ENCODE results near the gene MGST3.
A peak's percentile ranks its signal among the peaks of the same experiment; 100 is the strongest.

The MGST3 gene

GRCh38 chr1:165688046-165688445, 57.0 kb downstream of the MGST3 start:
- Histone ChIP-seq H2AFZ (ENCODE audit: low read depth, low read length, severe bottlenecking) (no peak overlapping the region), H4K20me1 (ENCODE audit: low read depth, low read length) (no peaks in the 10 kb centered on the region), H3F3A (ENCODE audit: insufficient read depth) (no peaks in the 10 kb centered on the region), H3K9ac (ENCODE audit: low read length) (no peak overlapping the region), H3K4me3 (ENCODE audit: insufficient read depth, low read length, poor library complexity, severe bottlenecking) (no peak overlapping the region), H3K9me3 (ENCODE audit: insufficient read depth, low read length) (no peaks in the 10 kb centered on the region), H3K27ac (ENCODE audit: low read depth, low read length) (no peak overlapping the region), H3K36me3 (ENCODE audit: low read length) (no peaks in the 10 kb centered on the region), H3K9me2 (replicated peaks; ENCODE audit: insufficient read depth, low read length) (no peaks in the 10 kb centered on the region), H3K4me2 (ENCODE audit: low read depth, low read length, poor library complexity, severe bottlenecking) (no peak overlapping the region), H3K27me3 (ENCODE audit: low read length) (no peaks in the 10 kb centered on the region), H3K79me2 (ENCODE audit: insufficient read depth, low read length) (peaks cover 47% of the 10 kb centered on the region)
- TF ChIP-seq EZH2phosphoT487 (conservative IDR thresholded peaks at IDR 0.05; ENCODE audit: low read length) (no peak), CTCF (IDR thresholded peaks at IDR 0.05; ENCODE audit: insufficient read depth, low read length, poor library complexity, severe bottlenecking) (no peak)

DNA sequence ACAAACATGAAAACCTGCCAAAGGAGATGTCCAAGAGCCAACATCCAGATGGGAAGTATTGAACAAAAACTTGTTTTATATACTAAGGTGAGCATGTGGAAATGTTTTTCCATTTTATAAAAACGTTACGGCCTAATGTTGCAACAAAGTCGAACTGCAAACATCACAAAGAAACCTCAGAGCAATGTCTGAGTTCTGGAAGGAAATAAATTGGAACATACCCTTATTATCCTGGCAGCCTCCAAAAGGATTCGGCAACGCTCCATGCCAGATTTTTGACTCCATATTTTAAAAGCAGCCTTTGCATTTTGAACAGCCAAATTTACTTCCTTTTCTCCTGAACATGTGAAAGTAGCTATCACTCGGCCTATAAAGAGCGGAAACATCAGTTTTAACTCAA, 64.0 kb downstream of the MGST3 start:
- TF ChIP-seq EZH2phosphoT487 (conservative IDR thresholded peaks at IDR 0.05; ENCODE audit: low read length) (no peak), CTCF (IDR thresholded peaks at IDR 0.05; ENCODE audit: insufficient read depth, low read length, poor library complexity, severe bottlenecking) (no peak)
- peaks cover 27% of the 10 kb centered on the region for H3K79me2 ChIP-seq (ENCODE audit: insufficient read depth, low read length)
- H3K27me3 ChIP-seq (ENCODE audit: low read length): no peaks in the 10 kb centered on the region
- H3K27ac ChIP-seq (ENCODE audit: low read depth, low read length): no peak overlapping the region
- H4K20me1 ChIP-seq (ENCODE audit: low read depth, low read length): no peaks in the 10 kb centered on the region
- H3K9me3 ChIP-seq (ENCODE audit: insufficient read depth, low read length): no peaks in the 10 kb centered on the region
- no peak overlapping the region for H3K4me3 ChIP-seq (ENCODE audit: insufficient read depth, low read length, poor library complexity, severe bottlenecking)
- H3K4me2 ChIP-seq (ENCODE audit: low read depth, low read length, poor library complexity, severe bottlenecking): no peak overlapping the region
- H3K36me3 ChIP-seq (ENCODE audit: low read length): peaks cover 4% of the 10 kb centered on the region; the same call in 1 of the 2 replicates
- H3F3A ChIP-seq (ENCODE audit: insufficient read depth): peaks cover 6% of the 10 kb centered on the region; the same call in 1 of the 2 replicates
- H3K9ac ChIP-seq (ENCODE audit: low read length): no peak overlapping the region
- no peaks in the 10 kb centered on the region for H3K9me2 ChIP-seq (replicated peaks; ENCODE audit: insufficient read depth, low read length)
- no peak overlapping the region for H2AFZ ChIP-seq (ENCODE audit: low read depth, low read length, severe bottlenecking)

GRCh38 chr1:165696625-165697100, 65.6 kb downstream of the MGST3 start:
- H3F3A ChIP-seq (ENCODE audit: insufficient read depth): peaks cover 6% of the 10 kb centered on the region; the same call in 1 of the 2 replicates
- peak overlapping the region; percentile 67 for H3K4me3 ChIP-seq (ENCODE audit: insufficient read depth, low read length, poor library complexity, severe bottlenecking)
- no peaks in the 10 kb centered on the region for H3K9me2 ChIP-seq (replicated peaks; ENCODE audit: insufficient read depth, low read length)
- no peaks in the 10 kb centered on the region for H4K20me1 ChIP-seq (ENCODE audit: low read depth, low read length)
- TF ChIP-seq EZH2phosphoT487 (conservative IDR thresholded peaks at IDR 0.05; ENCODE audit: low read length): no peak
- no peak for TF ChIP-seq CTCF (IDR thresholded peaks at IDR 0.05; ENCODE audit: insufficient read depth, low read length, poor library complexity, severe bottlenecking)
- H2AFZ ChIP-seq (ENCODE audit: low read depth, low read length, severe bottlenecking): no peak overlapping the region
- H3K27ac ChIP-seq (ENCODE audit: low read depth, low read length): no peak overlapping the region
- H3K9ac ChIP-seq (ENCODE audit: low read length): peak overlapping the region; percentile 67
- peaks cover 27% of the 10 kb centered on the region for H3K79me2 ChIP-seq (ENCODE audit: insufficient read depth, low read length)
- peak overlapping the region; percentile 96 for H3K4me2 ChIP-seq (ENCODE audit: low read depth, low read length, poor library complexity, severe bottlenecking)
- H3K36me3 ChIP-seq (ENCODE audit: low read length): peaks cover 4% of the 10 kb centered on the region; the same call in 1 of the 2 replicates
- H3K9me3 ChIP-seq (ENCODE audit: insufficient read depth, low read length): no peaks in the 10 kb centered on the region
- no peaks in the 10 kb centered on the region for H3K27me3 ChIP-seq (ENCODE audit: low read length)
